HCT116 (cell line): ENCODE data around the gene PHYHIPL.

Experiments used
- CTCF ChIP-seq, 3 experiments: fragments of 200-600 bp in 1 of 3; sonication (generic) in 1 of 3; IDR thresholded peaks in 2 of 3; conservative IDR thresholded peaks in 1 of 3; 2 replicates each; pipeline ENCODE4 v1.5.1; 2012 to 2017; ENCODE audit warnings: low read depth in 2 of 3, low read length in 2 of 3, antibody characterized with exemption in 1 of 3, borderline replicate concordance in 1 of 3, control low read depth in 1 of 3, mild to moderate bottlenecking in 1 of 3, mixed read lengths in 1 of 3, mixed run types in 1 of 3, moderate library complexity in 1 of 3; ENCODE audit not compliant: insufficient read depth in 1 of 3
- ELF1 ChIP-seq: IDR thresholded peaks from 2 replicates; pipeline ENCODE4 v1.6.1; 2012; ENCODE audit warnings: low read depth, borderline replicate concordance
- EZH2 ChIP-seq: fragments of 200-600 bp; sonication (generic); IDR thresholded peaks from 2 replicates; pipeline ENCODE4 v1.6.1; 2017; ENCODE audit warnings: antibody characterized with exemption, mixed run types
- FOSL1 ChIP-seq: IDR thresholded peaks from 2 replicates; pipeline ENCODE4 v1.6.1; 2012; ENCODE audit warnings: low read depth

GRCh38 chr10:59234194-59234593 is 57.8 kb downstream of the PHYHIPL start:
- TF ChIP-seq CTCF (IDR thresholded peaks at IDR 0.05 in 2 of 3, conservative IDR thresholded peaks at IDR 0.05 in 1 of 3; ENCODE audit: borderline replicate concordance in 1 of 3, insufficient read depth in 1 of 3, low read depth in 2 of 3, low read length in 2 of 3) = no peak
- TF ChIP-seq FOSL1 = no peak
- no peak for TF ChIP-seq EZH2
- no peak for TF ChIP-seq ELF1
